ENCODE measurements around the gene RAPGEF1. TPM values are rescaled to one million over a fixed set of nuclear protein-coding genes. Genes with fewer than 3 reads are reported as not detected.

RAPGEF1 gene
- total RNA-seq, 1 experiment from 2014 or later, result 25.2 TPM

- no peak overlapping the region for H2AFZ ChIP-seq (ENCODE audit: low read length)
- H3K27ac ChIP-seq (ENCODE audit: low read length), result no peak overlapping the region
- no peaks in the 10 kb centered on the region for H3F3A ChIP-seq (ENCODE audit: low read length, unreplicated experiment)
- no TSS peak for BruUV-seq (replicated peaks)
- TF ChIP-seq, protein P1, sequence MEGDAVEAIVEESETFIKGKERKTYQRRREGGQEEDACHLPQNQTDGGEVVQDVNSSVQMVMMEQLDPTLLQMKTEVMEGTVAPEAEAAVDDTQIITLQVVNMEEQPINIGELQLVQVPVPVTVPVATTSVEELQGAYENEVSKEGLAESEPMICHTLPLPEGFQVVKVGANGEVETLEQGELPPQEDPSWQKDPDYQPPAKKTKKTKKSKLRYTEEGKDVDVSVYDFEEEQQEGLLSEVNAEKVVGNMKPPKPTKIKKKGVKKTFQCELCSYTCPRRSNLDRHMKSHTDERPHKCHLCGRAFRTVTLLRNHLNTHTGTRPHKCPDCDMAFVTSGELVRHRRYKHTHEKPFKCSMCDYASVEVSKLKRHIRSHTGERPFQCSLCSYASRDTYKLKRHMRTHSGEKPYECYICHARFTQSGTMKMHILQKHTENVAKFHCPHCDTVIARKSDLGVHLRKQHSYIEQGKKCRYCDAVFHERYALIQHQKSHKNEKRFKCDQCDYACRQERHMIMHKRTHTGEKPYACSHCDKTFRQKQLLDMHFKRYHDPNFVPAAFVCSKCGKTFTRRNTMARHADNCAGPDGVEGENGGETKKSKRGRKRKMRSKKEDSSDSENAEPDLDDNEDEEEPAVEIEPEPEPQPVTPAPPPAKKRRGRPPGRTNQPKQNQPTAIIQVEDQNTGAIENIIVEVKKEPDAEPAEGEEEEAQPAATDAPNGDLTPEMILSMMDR (conservative IDR thresholded peaks at IDR 0.05; ENCODE audit: low read depth, low read length), result no peak
- TF ChIP-seq EZH2phosphoT487 (IDR thresholded peaks at IDR 0.05; ENCODE audit: borderline replicate concordance, low read length), result no peak
- H3K4me1 ChIP-seq (ENCODE audit: insufficient read depth, low read length), result no peaks in the 10 kb centered on the region
- ATAC-seq (no peak), DNase-seq (no peak)
- CTCF ChIA-PET, result interaction anchor here (0.7 kb wide), 1 partner anchor 8 kb away, joined by 15 read pairs; no protein-coding TSS in a partner anchor
- no peak overlapping the region for H3K4me3 ChIP-seq (ENCODE audit: low read length)
- POLR2A ChIA-PET (ENCODE audit: unreplicated experiment), result no interaction called here
- no peaks in the 10 kb centered on the region for H3K36me3 ChIP-seq (ENCODE audit: low read depth, low read length)
- H3K9me2 ChIP-seq (replicated peaks; ENCODE audit: low read length), result no peaks in the 10 kb centered on the region
- H3K27me3 ChIP-seq (ENCODE audit: low read length), result no peaks in the 10 kb centered on the region
- H3K79me2 ChIP-seq (ENCODE audit: low read length), result no peaks in the 10 kb centered on the region
- intact Hi-C loops (cut with micrococcal nuclease), result no loop called here
- H3K9me3 ChIP-seq (ENCODE audit: low read length), result no peaks in the 10 kb centered on the region
- H4K20me1 ChIP-seq (ENCODE audit: low read length), result no peaks in the 10 kb centered on the region
- H3K4me2 ChIP-seq (ENCODE audit: low read length), result no peak overlapping the region
- no peak overlapping the region for H3K9ac ChIP-seq (ENCODE audit: low read length)
These were observed 112.6 kb downstream of the RAPGEF1 start for GRCh38 chr9:131627326-131627647.

DNA sequence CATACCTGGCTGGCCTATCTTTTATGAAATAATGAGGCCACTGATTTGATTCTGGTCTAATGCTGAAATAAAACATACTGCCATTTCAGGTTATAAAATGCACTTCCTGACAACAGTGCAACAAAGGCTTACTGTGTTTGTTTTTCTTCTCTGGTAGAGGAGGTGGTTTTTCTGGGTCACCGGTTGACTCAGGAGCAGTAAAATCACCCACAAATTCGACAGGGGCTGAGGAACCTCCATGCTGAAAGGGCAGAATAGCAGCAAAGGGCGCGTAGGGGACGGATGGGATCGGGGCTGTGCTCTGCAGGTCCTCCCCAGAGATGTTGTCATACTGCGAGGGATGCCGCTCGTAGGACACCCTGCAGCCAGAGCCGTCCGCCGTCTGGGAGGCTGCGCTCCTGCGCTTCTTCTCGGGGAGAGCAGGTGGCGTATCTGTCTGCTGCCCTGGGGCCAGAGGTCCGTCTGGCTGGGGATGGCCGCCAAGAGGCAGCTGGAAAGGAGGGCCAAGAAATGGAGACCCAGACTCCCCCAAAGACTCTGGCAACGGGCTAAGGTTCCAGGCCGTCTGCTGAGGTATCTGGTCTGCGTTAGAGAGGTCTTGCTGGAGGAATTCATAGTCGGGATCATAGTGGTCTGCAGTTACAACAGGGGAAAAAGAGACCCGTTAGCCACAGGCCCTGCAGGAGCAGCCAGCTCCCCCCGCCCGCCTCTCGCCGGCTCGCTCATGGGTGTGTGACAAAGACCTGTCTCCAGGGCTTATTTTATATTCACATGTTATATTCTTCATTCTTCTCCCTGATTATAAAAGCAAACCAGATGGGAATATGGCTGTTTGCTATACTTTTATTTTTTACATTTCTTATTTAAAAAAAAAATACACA lies 113.8 kb downstream of the RAPGEF1 start:
- TF ChIP-seq, protein P1 (conservative IDR thresholded peaks at IDR 0.05; ENCODE audit: low read depth, low read length), result no peak
- no peak for TF ChIP-seq EZH2phosphoT487 (IDR thresholded peaks at IDR 0.05; ENCODE audit: borderline replicate concordance, low read length)
- no peak for TF ChIP-seq EZH2 (IDR thresholded peaks at IDR 0.05; ENCODE audit: low read length, unreplicated experiment)
- no peaks in the 10 kb centered on the region for H3K79me2 ChIP-seq (ENCODE audit: low read length)
- H4K20me1 ChIP-seq (ENCODE audit: low read length), result no peaks in the 10 kb centered on the region
- no peak overlapping the region for H3K4me3 ChIP-seq (ENCODE audit: low read length)
- no peaks in the 10 kb centered on the region for H3K4me1 ChIP-seq (ENCODE audit: insufficient read depth, low read length)
- ChIA-PET CTCF (no interaction called here), POLR2A (ENCODE audit: unreplicated experiment) (no interaction called here)
- ATAC-seq (peak; percentile 59), DNase-seq (no peak)
- no peaks in the 10 kb centered on the region for H3K9me3 ChIP-seq (ENCODE audit: low read length)
- no peaks in the 10 kb centered on the region for H3F3A ChIP-seq (ENCODE audit: low read length, unreplicated experiment)
- no peaks in the 10 kb centered on the region for H3K36me3 ChIP-seq (ENCODE audit: low read depth, low read length)
- no peak overlapping the region for H3K27ac ChIP-seq (ENCODE audit: low read length)
- no peaks in the 10 kb centered on the region for H3K9me2 ChIP-seq (replicated peaks; ENCODE audit: low read length)
- no peak overlapping the region for H3K9ac ChIP-seq (ENCODE audit: low read length)
- H3K4me2 ChIP-seq (ENCODE audit: low read length), result no peak overlapping the region
- H2AFZ ChIP-seq (ENCODE audit: low read length), result no peak overlapping the region
- H3K27me3 ChIP-seq (ENCODE audit: low read length), result no peaks in the 10 kb centered on the region
- intact Hi-C loops (cut with micrococcal nuclease), result no loop called here
- BruUV-seq (replicated peaks), result no TSS peak

DNA sequence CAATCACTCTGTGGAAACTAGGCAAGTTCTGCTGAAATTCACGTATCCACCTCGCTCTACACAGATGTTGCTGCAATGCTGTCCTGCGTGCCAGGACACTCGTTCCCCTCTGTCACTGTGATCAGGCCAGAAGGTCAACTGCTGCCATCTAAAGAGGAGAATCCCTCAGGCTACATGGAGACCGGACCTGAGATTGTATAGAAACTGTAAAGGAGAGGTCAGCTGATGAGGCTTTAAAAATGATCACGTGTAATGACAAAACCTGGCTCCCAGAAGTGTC lies 114.4 kb downstream of the RAPGEF1 start:
- CTCF ChIA-PET, result no interaction called here

More for the DNA sequence above, 114.4 kb downstream of the RAPGEF1 start:
- Histone ChIP-seq H2AFZ (ENCODE audit: low read length) (no peak overlapping the region), H3K27ac (ENCODE audit: low read length) (no peak overlapping the region), H4K20me1 (ENCODE audit: low read length) (no peaks in the 10 kb centered on the region), H3F3A (ENCODE audit: low read length, unreplicated experiment) (no peaks in the 10 kb centered on the region), H3K9me3 (ENCODE audit: low read length) (no peaks in the 10 kb centered on the region), H3K79me2 (ENCODE audit: low read length) (no peaks in the 10 kb centered on the region), H3K4me1 (ENCODE audit: insufficient read depth, low read length) (no peaks in the 10 kb centered on the region), H3K4me3 (ENCODE audit: low read length) (no peak overlapping the region), H3K9me2 (replicated peaks; ENCODE audit: low read length) (no peaks in the 10 kb centered on the region), H3K9ac (ENCODE audit: low read length) (no peak overlapping the region), H3K36me3 (ENCODE audit: low read depth, low read length) (no peaks in the 10 kb centered on the region), H3K27me3 (ENCODE audit: low read length) (no peaks in the 10 kb centered on the region), H3K4me2 (ENCODE audit: low read length) (no peak overlapping the region)
- DNase-seq, result no peak
- no peak for ATAC-seq
- POLR2A ChIA-PET (ENCODE audit: unreplicated experiment), result no interaction called here
- intact Hi-C loops (cut with micrococcal nuclease), result no loop called here
- no TSS peak for BruUV-seq (replicated peaks)
- TF ChIP-seq EZH2phosphoT487 (IDR thresholded peaks at IDR 0.05; ENCODE audit: borderline replicate concordance, low read length) (no peak), EZH2 (IDR thresholded peaks at IDR 0.05; ENCODE audit: low read length, unreplicated experiment) (no peak)
- TF ChIP-seq, protein P1 (conservative IDR thresholded peaks at IDR 0.05; ENCODE audit: low read depth, low read length), result no peak

Data from PC-3 (cell line).